ENCODE data around the gene CLIC1.

DNA sequence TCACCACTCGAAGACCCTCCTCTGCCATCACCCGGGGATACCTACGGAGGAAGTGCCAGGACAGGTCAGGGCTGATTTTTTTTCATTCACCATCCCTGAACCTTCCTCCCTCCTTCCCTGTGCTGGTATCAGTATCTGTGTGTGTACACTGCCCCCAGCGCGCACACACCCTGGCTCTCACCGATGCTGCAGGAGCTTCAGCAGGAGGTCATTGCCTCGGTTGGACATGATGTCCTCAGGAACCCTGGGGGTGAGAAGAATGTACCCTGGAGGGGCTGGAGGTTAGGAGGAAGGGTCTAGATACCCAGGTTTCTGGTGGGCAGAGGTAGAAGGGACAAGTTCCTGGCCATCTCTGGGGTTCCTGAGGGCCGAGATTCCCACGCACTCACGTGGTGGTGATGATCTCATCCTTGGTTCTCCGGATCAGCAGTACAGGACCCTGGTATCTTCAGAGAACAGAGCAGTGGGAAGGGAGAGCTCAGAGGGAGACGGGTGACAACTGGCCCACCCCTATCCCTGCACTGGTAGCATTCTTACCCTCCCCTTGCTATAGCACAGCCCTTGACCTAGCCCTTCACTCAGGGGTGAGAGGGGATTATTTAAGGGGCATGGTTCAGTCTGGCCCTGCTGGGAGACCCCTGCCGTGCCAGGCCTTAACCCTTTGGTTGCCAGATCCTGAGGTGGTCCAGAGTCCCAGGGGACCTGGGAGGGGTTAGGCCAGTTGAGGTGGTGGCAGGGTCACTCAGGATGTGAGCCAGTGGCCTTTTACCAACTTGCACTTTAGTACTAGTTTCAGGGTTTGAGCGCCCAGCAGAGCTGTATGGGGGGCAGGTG, 48.3 kb downstream of the CLIC1 start:
- TF ChIP-seq, protein P1, sequence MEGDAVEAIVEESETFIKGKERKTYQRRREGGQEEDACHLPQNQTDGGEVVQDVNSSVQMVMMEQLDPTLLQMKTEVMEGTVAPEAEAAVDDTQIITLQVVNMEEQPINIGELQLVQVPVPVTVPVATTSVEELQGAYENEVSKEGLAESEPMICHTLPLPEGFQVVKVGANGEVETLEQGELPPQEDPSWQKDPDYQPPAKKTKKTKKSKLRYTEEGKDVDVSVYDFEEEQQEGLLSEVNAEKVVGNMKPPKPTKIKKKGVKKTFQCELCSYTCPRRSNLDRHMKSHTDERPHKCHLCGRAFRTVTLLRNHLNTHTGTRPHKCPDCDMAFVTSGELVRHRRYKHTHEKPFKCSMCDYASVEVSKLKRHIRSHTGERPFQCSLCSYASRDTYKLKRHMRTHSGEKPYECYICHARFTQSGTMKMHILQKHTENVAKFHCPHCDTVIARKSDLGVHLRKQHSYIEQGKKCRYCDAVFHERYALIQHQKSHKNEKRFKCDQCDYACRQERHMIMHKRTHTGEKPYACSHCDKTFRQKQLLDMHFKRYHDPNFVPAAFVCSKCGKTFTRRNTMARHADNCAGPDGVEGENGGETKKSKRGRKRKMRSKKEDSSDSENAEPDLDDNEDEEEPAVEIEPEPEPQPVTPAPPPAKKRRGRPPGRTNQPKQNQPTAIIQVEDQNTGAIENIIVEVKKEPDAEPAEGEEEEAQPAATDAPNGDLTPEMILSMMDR (IDR thresholded peaks at IDR 0.05), result no peak
- no peak for TF ChIP-seq ZFX (IDR thresholded peaks at IDR 0.05; ENCODE audit: borderline replicate concordance)

Data from 22Rv1 (cell line).